ENCODE data around the gene RFLNA. TPM values are rescaled to one million over a fixed set of nuclear protein-coding genes. Genes with fewer than 3 reads are reported as not detected.

The RFLNA gene
- total RNA-seq, 1 experiment from 2014 or later = 5.4 TPM

GRCh38 chr12:124297389-124297788 lies 2.5 kb downstream of the RFLNA start:
- Histone ChIP-seq H3K36me3 (ENCODE audit: control insufficient read depth, insufficient read depth, low read length) (no peaks in the 10 kb centered on the region), H3K4me1 (ENCODE audit: control insufficient read depth, insufficient read depth, low read length) (no peaks in the 10 kb centered on the region; the same call in 1 of the 2 replicates), H3K27ac (ENCODE audit: low read length) (no peak overlapping the region), H3K27me3 (ENCODE audit: control insufficient read depth, insufficient read depth, low read length) (peaks cover 5% of the 10 kb centered on the region; the same call in 1 of the 2 replicates), H3K9me3 (ENCODE audit: control insufficient read depth, insufficient read depth, low read depth, low read length) (no peaks in the 10 kb centered on the region), H3K4me3 (ENCODE audit: low read depth in 2 of 2, low read length in 2 of 2) (no peak overlapping the region)
- TF ChIP-seq REST (IDR thresholded peaks at IDR 0.05; ENCODE audit: insufficient read depth in 1 of 2, low read depth in 2 of 2, low read length in 1 of 2) (no peak), SIN3A (IDR thresholded peaks at IDR 0.05; ENCODE audit: borderline replicate concordance, insufficient read depth, low read depth, low read length) (no peak), TCF7L2 (IDR thresholded peaks at IDR 0.05; ENCODE audit: low read depth, low read length) (no peak), CTCF (IDR thresholded peaks at IDR 0.05) (no peak), POLR2AphosphoS5 (IDR thresholded peaks at IDR 0.05; ENCODE audit: low read depth, low read length) (no peak)
- DNase-seq (ENCODE audit: low read depth, low spot score) (no peak), ATAC-seq (no peak)
- in situ Hi-C loops (cut with HindIII; ENCODE audit: low pct_unique_long_range_greater_than_20kb, low sequenced_read_pairs) (no loop called here), intact Hi-C loops (cut with micrococcal nuclease; ENCODE audit: unreplicated experiment) (no loop called here)
- no TSS peak for BruUV-seq (replicated peaks)
- POLR2A ChIA-PET = no interaction called here
- CTCF ChIA-PET = no interaction called here

GRCh38 chr12:124297856-124298255 lies 3.0 kb downstream of the RFLNA start:
- Histone ChIP-seq H3K4me3 (ENCODE audit: low read depth in 2 of 2, low read length in 2 of 2) (no peak overlapping the region), H3K4me1 (ENCODE audit: control insufficient read depth, insufficient read depth, low read length) (no peaks in the 10 kb centered on the region; the same call in 1 of the 2 replicates), H3K9me3 (ENCODE audit: control insufficient read depth, insufficient read depth, low read depth, low read length) (no peaks in the 10 kb centered on the region), H3K27me3 (ENCODE audit: control insufficient read depth, insufficient read depth, low read length) (peaks cover 5% of the 10 kb centered on the region; the same call in 1 of the 2 replicates), H3K27ac (ENCODE audit: low read length) (no peak overlapping the region), H3K36me3 (ENCODE audit: control insufficient read depth, insufficient read depth, low read length) (no peaks in the 10 kb centered on the region)
- no peak for DNase-seq (ENCODE audit: low read depth, low spot score)
- BruUV-seq (replicated peaks) = no TSS peak
- ChIA-PET CTCF (no interaction called here), POLR2A (no interaction called here)
- ATAC-seq = no peak
- intact Hi-C loops (cut with micrococcal nuclease; ENCODE audit: unreplicated experiment) (no loop called here), in situ Hi-C loops (cut with HindIII; ENCODE audit: low pct_unique_long_range_greater_than_20kb, low sequenced_read_pairs) (no loop called here)
- TF ChIP-seq TCF7L2 (IDR thresholded peaks at IDR 0.05; ENCODE audit: low read depth, low read length) = no peak
- no peak for TF ChIP-seq POLR2AphosphoS5 (IDR thresholded peaks at IDR 0.05; ENCODE audit: low read depth, low read length)
- no peak for TF ChIP-seq REST (IDR thresholded peaks at IDR 0.05; ENCODE audit: insufficient read depth in 1 of 2, low read depth in 2 of 2, low read length in 1 of 2)
- TF ChIP-seq CTCF (IDR thresholded peaks at IDR 0.05) = no peak
- no peak for TF ChIP-seq SIN3A (IDR thresholded peaks at IDR 0.05; ENCODE audit: borderline replicate concordance, insufficient read depth, low read depth, low read length)
